Measurements from ENCODE around the gene PCBP1.

DNA sequence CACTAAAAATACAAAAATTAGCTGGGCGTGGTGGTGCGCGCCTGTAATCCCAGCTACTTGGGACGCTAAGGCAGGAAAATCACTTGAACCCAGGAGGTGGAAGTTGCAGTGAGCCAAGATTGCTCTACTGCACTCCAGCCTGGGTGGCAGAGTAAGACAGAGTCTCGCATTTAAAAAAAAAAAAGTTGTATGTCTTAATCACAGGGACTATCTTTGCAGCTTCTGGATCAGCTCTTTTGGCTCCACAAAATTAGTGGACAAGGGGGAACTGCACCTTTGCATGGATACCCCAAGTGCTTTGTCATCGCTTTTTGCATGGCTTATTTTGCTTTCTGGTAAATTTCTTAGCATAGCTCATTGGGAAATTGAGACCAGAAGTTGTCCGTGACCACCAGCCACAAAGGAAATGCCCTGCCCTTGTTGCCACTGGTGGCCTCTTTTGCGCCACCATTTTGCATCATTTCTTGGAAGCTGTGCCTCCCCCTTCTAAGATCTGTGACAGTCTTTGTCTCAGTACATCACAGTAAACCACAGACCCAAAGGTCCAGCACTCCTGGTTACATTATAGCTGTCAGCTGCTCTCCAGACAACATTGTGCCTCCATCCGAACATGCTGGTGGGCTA, 43.9 kb upstream of the PCBP1 start:
- TF ChIP-seq, protein P1, sequence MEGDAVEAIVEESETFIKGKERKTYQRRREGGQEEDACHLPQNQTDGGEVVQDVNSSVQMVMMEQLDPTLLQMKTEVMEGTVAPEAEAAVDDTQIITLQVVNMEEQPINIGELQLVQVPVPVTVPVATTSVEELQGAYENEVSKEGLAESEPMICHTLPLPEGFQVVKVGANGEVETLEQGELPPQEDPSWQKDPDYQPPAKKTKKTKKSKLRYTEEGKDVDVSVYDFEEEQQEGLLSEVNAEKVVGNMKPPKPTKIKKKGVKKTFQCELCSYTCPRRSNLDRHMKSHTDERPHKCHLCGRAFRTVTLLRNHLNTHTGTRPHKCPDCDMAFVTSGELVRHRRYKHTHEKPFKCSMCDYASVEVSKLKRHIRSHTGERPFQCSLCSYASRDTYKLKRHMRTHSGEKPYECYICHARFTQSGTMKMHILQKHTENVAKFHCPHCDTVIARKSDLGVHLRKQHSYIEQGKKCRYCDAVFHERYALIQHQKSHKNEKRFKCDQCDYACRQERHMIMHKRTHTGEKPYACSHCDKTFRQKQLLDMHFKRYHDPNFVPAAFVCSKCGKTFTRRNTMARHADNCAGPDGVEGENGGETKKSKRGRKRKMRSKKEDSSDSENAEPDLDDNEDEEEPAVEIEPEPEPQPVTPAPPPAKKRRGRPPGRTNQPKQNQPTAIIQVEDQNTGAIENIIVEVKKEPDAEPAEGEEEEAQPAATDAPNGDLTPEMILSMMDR (IDR thresholded peaks at IDR 0.05; ENCODE audit: poor library complexity, severe bottlenecking): no peak
- TF ChIP-seq POLR2AphosphoS5 (IDR thresholded peaks at IDR 0.05) (no peak), EP300 (conservative IDR thresholded peaks at IDR 0.05; ENCODE audit: poor library complexity, severe bottlenecking) (no peak), EZH2 (IDR thresholded peaks at IDR 0.05; ENCODE audit: borderline replicate concordance, insufficient read depth, low read length, poor library complexity, severe bottlenecking) (no peak)
